ENCODE results near the gene GPX6.
"Not testable (repeated sequence)": the region's sequence is repeated elsewhere in the genome, so short reads cannot be mapped to it uniquely, and the experiment has no call there.

The GPX6 gene

GRCh38 chr6:28523241-28523622, 7.6 kb upstream of the GPX6 start:
- no peak for DNase-seq

- no peak for DNase-seq
Measured at GRCh38 chr6:28522594-28523240, 7.1 kb upstream of the GPX6 start.

GRCh38 chr6:28517964-28518363, 2.4 kb upstream of the GPX6 start:
- DNase-seq, result no peak

- not testable (repeated sequence) for DNase-seq
Measured at GRCh38 chr6:28512387-28512786, 3.2 kb downstream of the GPX6 start.

GRCh38 chr6:28511628-28512300, 3.8 kb downstream of the GPX6 start:
- DNase-seq, result no peak

- DNase-seq, result no peak
Measured at GRCh38 chr6:28506807-28507475, 8.7 kb downstream of the GPX6 start.

GRCh38 chr6:28505733-28506132, 9.9 kb downstream of the GPX6 start:
- no peak for DNase-seq

- DNase-seq, result not testable (repeated sequence)
Measured at GRCh38 chr6:28502709-28503305, 12.8 kb downstream of the GPX6 start.

- DNase-seq, result not testable (repeated sequence)
Measured at GRCh38 chr6:28502136-28502535, 13.5 kb downstream of the GPX6 start.

GRCh38 chr6:28501259-28501658, 14.3 kb downstream of the GPX6 start:
- DNase-seq, result no peak

- no peak for DNase-seq
Measured at GRCh38 chr6:28497893-28498292, 17.7 kb downstream of the GPX6 start.

- DNase-seq, result no peak
Measured at GRCh38 chr6:28497306-28497705, 18.3 kb downstream of the GPX6 start.

GRCh38 chr6:28496099-28496779, 19.4 kb downstream of the GPX6 start:
- DNase-seq, result no peak

- DNase-seq, result no peak
Measured at GRCh38 chr6:28491984-28492317, 23.6 kb downstream of the GPX6 start.

- no peak for DNase-seq
Measured at GRCh38 chr6:28490205-28490890, 25.2 kb downstream of the GPX6 start.

- peak; percentile 93 for DNase-seq
Measured at GRCh38 chr6:28489366-28490204, 26.0 kb downstream of the GPX6 start.

GRCh38 chr6:28488916-28489365, 26.7 kb downstream of the GPX6 start:
- no peak for DNase-seq

GRCh38 chr6:28486988-28487742, 28.4 kb downstream of the GPX6 start:
- no peak for DNase-seq

- no peak for DNase-seq
Measured at GRCh38 chr6:28486533-28486932, 29.1 kb downstream of the GPX6 start.

- DNase-seq, result no peak
Measured at GRCh38 chr6:28485482-28485881, 30.1 kb downstream of the GPX6 start.
